ENCODE results near the gene TTC16. TPM values are rescaled to one million over a fixed set of nuclear protein-coding genes. Genes with fewer than 3 reads are reported as not detected.

The TTC16 gene
- polyA plus RNA-seq, 1 donor from 2014 or later, result 0.11 TPM

- no peak for TF ChIP-seq CTCF (IDR thresholded peaks at IDR 0.05; ENCODE audit: poor library complexity, severe bottlenecking)
- TF ChIP-seq, protein P1, sequence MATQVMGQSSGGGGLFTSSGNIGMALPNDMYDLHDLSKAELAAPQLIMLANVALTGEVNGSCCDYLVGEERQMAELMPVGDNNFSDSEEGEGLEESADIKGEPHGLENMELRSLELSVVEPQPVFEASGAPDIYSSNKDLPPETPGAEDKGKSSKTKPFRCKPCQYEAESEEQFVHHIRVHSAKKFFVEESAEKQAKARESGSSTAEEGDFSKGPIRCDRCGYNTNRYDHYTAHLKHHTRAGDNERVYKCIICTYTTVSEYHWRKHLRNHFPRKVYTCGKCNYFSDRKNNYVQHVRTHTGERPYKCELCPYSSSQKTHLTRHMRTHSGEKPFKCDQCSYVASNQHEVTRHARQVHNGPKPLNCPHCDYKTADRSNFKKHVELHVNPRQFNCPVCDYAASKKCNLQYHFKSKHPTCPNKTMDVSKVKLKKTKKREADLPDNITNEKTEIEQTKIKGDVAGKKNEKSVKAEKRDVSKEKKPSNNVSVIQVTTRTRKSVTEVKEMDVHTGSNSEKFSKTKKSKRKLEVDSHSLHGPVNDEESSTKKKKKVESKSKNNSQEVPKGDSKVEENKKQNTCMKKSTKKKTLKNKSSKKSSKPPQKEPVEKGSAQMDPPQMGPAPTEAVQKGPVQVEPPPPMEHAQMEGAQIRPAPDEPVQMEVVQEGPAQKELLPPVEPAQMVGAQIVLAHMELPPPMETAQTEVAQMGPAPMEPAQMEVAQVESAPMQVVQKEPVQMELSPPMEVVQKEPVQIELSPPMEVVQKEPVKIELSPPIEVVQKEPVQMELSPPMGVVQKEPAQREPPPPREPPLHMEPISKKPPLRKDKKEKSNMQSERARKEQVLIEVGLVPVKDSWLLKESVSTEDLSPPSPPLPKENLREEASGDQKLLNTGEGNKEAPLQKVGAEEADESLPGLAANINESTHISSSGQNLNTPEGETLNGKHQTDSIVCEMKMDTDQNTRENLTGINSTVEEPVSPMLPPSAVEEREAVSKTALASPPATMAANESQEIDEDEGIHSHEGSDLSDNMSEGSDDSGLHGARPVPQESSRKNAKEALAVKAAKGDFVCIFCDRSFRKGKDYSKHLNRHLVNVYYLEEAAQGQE (IDR thresholded peaks at IDR 0.05; ENCODE audit: borderline replicate concordance), result no peak
- no peak for TF ChIP-seq MXI1 (conservative IDR thresholded peaks at IDR 0.05; ENCODE audit: poor library complexity, severe bottlenecking)
- no peak for TF ChIP-seq TAF1 (IDR thresholded peaks at IDR 0.05; ENCODE audit: low read depth)
- no peak for TF ChIP-seq RAD21 (conservative IDR thresholded peaks at IDR 0.05)
- TF ChIP-seq POLR2AphosphoS5 (IDR thresholded peaks at IDR 0.05), result no peak
- TF ChIP-seq EP300 (conservative IDR thresholded peaks at IDR 0.05; ENCODE audit: poor library complexity, severe bottlenecking), result no peak
- no peak for TF ChIP-seq EZH2 (IDR thresholded peaks at IDR 0.05; ENCODE audit: borderline replicate concordance, insufficient read depth, low read length, poor library complexity, severe bottlenecking)
- TF ChIP-seq SMC3 (conservative IDR thresholded peaks at IDR 0.05; ENCODE audit: poor library complexity), result no peak
- H4K20me1 ChIP-seq (ENCODE audit: insufficient read depth), result no peaks in the 10 kb centered on the region
- no peaks in the 10 kb centered on the region for H3K79me2 ChIP-seq (replicated peaks; ENCODE audit: insufficient read depth, low read length)
- H2AFZ ChIP-seq (ENCODE audit: low read depth, low read length), result no peak overlapping the region
- no peaks in the 10 kb centered on the region for H3F3A ChIP-seq (ENCODE audit: insufficient read depth, low read length, poor library complexity, severe bottlenecking)
- no peak overlapping the region for H3K9ac ChIP-seq (ENCODE audit: low read length)
- H3K4me2 ChIP-seq (ENCODE audit: low read length), result no peak overlapping the region
- no peaks in the 10 kb centered on the region for H3K27me3 ChIP-seq (ENCODE audit: insufficient read depth, low read depth, low read length)
- no peaks in the 10 kb centered on the region for H3K9me2 ChIP-seq (ENCODE audit: insufficient read depth, low read length)
- no peaks in the 10 kb centered on the region for H3K36me3 ChIP-seq (ENCODE audit: insufficient read depth, low read length)
- no peak overlapping the region for H3K27ac ChIP-seq (ENCODE audit: low read length)
- H3K4me3 ChIP-seq (ENCODE audit: low read length), result no peak overlapping the region
- H3K9me3 ChIP-seq (ENCODE audit: low read length), result no peaks in the 10 kb centered on the region
Observed at GRCh38 chr9:127705577-127706379, 10.1 kb upstream of the TTC16 start.

DNA sequence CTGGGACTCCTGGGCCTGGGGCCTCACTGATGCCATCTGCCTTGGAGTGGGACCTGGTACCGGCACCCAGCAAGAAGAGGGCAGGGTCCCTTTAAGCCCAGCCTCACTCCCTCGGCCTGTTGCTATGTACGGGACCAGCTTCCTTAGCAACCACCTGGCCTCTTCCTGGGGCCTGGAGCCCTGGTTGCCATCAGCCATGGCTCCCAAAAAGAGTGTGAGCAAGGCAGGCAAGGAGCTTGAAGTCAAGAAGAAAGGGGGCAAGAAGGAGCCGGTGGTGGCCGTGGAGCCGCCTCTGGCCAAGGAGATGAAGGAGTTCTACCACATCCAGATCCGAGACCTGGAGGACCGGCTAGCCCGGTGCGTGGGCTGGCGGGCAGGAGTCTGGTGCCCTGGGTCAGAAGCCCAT, 9.0 kb upstream of the TTC16 start, which contains the start of gene CFAP157:
TSS of gene CFAP157 (plus strand) at position 153 of the 406 bp plus-strand sequence. CDS start at position 197, 44 bp downstream.
- no peaks in the 10 kb centered on the region for H3K36me3 ChIP-seq (ENCODE audit: insufficient read depth, low read length)
- no peak within 1 kb of the TSS for H3K4me2 ChIP-seq (ENCODE audit: low read length)
- no peaks in the 10 kb centered on the region for H3K9me2 ChIP-seq (ENCODE audit: insufficient read depth, low read length)
- TF ChIP-seq, protein P1 (IDR thresholded peaks at IDR 0.05; ENCODE audit: borderline replicate concordance), result no peak
- TF ChIP-seq CTCF (IDR thresholded peaks at IDR 0.05; ENCODE audit: poor library complexity, severe bottlenecking), result no peak
- TF ChIP-seq EZH2 (IDR thresholded peaks at IDR 0.05; ENCODE audit: borderline replicate concordance, insufficient read depth, low read length, poor library complexity, severe bottlenecking), result no peak
- TF ChIP-seq SMC3 (conservative IDR thresholded peaks at IDR 0.05; ENCODE audit: poor library complexity), result no peak
- TF ChIP-seq MXI1 (conservative IDR thresholded peaks at IDR 0.05; ENCODE audit: poor library complexity, severe bottlenecking), result no peak
- TF ChIP-seq TAF1 (IDR thresholded peaks at IDR 0.05; ENCODE audit: low read depth), result no peak
- TF ChIP-seq EP300 (conservative IDR thresholded peaks at IDR 0.05; ENCODE audit: poor library complexity, severe bottlenecking), result no peak
- no peak for TF ChIP-seq POLR2AphosphoS5 (IDR thresholded peaks at IDR 0.05)
- no peak for TF ChIP-seq RAD21 (conservative IDR thresholded peaks at IDR 0.05)
- no peaks in the 10 kb centered on the region for H3K9me3 ChIP-seq (ENCODE audit: low read length)
- H3K4me3 ChIP-seq (ENCODE audit: low read length), result no peak within 1 kb of the TSS
- H2AFZ ChIP-seq (ENCODE audit: low read depth, low read length), result no peak within 1 kb of the TSS
- H3F3A ChIP-seq (ENCODE audit: insufficient read depth, low read length, poor library complexity, severe bottlenecking), result no peaks in the 10 kb centered on the region
- no peaks in the 10 kb centered on the region for H3K79me2 ChIP-seq (replicated peaks; ENCODE audit: insufficient read depth, low read length)
- no peak within 1 kb of the TSS for H3K9ac ChIP-seq (ENCODE audit: low read length)
- H4K20me1 ChIP-seq (ENCODE audit: insufficient read depth), result no peaks in the 10 kb centered on the region
- no peaks in the 10 kb centered on the region for H3K27me3 ChIP-seq (ENCODE audit: insufficient read depth, low read depth, low read length)
- no peak within 1 kb of the TSS for H3K27ac ChIP-seq (ENCODE audit: low read length)

All from neural cell (in vitro differentiated cells).